ENCODE results near the gene GLIS1.
A peak's percentile ranks its signal among the peaks of the same experiment; 100 is the strongest.

The GLIS1 gene

GRCh38 chr1:53486395-53487026 lies 252.5 kb downstream of the GLIS1 start:
- Histone ChIP-seq H3K27ac (no peak overlapping the region), H3K4me3 (ENCODE audit: low read depth, low read length) (no peak overlapping the region), H3K27me3 (replicated peaks) (peaks cover 13% of the 10 kb centered on the region), H3K36me3 (replicated peaks) (no peaks in the 10 kb centered on the region)
- TF ChIP-seq, protein P1, sequence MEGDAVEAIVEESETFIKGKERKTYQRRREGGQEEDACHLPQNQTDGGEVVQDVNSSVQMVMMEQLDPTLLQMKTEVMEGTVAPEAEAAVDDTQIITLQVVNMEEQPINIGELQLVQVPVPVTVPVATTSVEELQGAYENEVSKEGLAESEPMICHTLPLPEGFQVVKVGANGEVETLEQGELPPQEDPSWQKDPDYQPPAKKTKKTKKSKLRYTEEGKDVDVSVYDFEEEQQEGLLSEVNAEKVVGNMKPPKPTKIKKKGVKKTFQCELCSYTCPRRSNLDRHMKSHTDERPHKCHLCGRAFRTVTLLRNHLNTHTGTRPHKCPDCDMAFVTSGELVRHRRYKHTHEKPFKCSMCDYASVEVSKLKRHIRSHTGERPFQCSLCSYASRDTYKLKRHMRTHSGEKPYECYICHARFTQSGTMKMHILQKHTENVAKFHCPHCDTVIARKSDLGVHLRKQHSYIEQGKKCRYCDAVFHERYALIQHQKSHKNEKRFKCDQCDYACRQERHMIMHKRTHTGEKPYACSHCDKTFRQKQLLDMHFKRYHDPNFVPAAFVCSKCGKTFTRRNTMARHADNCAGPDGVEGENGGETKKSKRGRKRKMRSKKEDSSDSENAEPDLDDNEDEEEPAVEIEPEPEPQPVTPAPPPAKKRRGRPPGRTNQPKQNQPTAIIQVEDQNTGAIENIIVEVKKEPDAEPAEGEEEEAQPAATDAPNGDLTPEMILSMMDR (IDR thresholded peaks at IDR 0.05; ENCODE audit: low read depth, low read length, missing control alignments) = no peak
- DNase-seq = no peak
- in situ Hi-C loops (cut with HindIII; ENCODE audit: low pct_ligation_motif_present, low sequenced_read_pairs) = loop anchor here (10.0 kb wide), 1 partner anchor 248 kb away; the partner anchor contains the start of gene GLIS1

DNA sequence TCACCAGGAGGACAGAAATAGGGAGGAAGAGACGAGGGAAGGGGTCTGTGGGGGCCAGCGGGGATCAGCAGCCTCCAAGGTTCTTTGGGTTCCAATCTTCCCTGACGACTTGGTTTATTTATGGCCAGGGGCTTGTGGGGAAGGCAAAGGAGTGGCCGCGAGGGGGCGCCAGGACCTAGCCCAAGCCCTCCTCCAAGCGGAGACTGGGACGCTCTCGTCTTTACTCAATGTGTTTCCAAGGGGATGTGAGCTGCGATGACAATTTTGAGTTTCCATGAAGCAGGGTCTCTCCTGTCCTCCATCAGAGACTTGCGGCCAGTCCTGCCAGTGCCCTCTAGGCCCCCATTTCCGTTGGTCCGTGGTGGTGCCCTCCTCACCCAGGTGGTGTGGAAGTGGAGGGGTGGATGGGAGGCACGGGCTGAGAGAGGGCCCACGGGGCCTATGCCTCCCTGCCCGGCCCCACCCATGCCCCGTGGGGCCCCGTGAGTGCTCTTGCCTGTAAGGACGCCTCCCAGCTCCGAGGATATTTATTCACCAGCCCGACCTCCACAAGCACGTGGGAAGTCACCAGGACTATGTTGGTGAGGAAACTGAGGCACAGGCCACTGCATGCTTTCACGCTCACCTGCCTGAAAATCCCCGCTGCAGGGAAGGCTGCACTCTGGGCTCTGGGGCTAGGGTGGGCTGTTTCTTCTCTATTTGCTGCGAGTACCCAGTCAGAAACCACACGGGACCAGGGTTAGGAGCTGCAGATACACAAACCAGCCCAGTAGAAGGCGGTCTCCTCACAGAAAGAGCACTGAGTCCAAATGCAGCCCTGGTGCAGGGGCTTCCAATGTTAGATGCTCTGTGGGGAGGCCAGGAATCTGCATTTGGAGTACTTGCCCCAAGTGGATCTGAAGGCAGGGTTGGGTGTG lies 253.2 kb downstream of the GLIS1 start:
- TF ChIP-seq, protein P1 (IDR thresholded peaks at IDR 0.05; ENCODE audit: low read depth, low read length, missing control alignments) = peak; percentile 94
- no peak overlapping the region for H3K27ac ChIP-seq
- peak; percentile 80 for DNase-seq
- in situ Hi-C loops (cut with HindIII; ENCODE audit: low pct_ligation_motif_present, low sequenced_read_pairs) = loop anchor here (10.0 kb wide), 1 partner anchor 249 kb away; the partner anchor contains the start of gene GLIS1
- H3K4me3 ChIP-seq (ENCODE audit: low read depth, low read length) = no peak overlapping the region
- H3K27me3 ChIP-seq (replicated peaks) = peaks cover 13% of the 10 kb centered on the region
- no peaks in the 10 kb centered on the region for H3K36me3 ChIP-seq (replicated peaks)

DNA sequence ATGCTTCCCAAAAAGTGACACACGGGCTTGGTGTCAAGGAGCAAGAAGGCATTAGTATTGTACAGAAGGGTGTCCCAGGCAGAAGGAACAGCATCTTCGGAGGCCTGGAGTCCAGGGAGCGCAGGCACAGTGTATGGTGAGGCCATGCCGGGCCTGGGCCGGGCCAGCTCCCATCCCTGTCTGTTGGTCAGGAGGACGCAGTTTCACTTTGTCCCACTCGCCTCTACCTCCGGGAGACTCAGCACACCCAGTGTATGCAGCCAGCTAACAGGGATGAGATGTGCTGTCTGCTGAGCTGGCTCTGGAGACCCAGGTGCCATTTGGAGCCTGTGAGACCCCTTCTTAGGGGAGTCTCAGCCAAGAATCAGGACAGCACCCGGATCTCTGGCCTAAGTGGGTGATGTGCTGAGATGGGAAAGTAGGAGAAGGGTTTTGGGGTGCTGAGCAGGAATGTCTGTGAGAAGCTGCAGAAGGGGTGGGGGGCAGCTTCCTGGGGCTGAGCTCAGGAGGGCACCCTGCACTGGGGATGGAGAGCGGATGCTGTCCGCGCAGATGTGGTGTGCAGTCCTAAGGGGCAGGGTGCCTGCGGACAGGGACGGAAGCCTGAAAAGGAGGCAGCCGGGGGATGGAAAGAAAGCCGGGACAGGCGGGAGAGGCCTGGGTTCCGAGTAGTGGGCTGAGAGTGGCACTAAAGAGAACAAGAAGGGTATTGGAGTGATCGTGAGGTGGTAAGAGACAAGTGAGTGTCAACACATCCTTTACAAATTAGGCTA lies 254.1 kb downstream of the GLIS1 start:
- Histone ChIP-seq H3K27ac (no peak overlapping the region), H3K36me3 (replicated peaks) (no peaks in the 10 kb centered on the region), H3K4me3 (ENCODE audit: low read depth, low read length) (no peak overlapping the region), H3K27me3 (replicated peaks) (peaks cover 17% of the 10 kb centered on the region)
- in situ Hi-C loops (cut with HindIII; ENCODE audit: low pct_ligation_motif_present, low sequenced_read_pairs) = loop anchor here (10.0 kb wide), 1 partner anchor 250 kb away; the partner anchor contains the start of gene GLIS1
- DNase-seq = no peak
- TF ChIP-seq, protein P1 (IDR thresholded peaks at IDR 0.05; ENCODE audit: low read depth, low read length, missing control alignments) = no peak

DNA sequence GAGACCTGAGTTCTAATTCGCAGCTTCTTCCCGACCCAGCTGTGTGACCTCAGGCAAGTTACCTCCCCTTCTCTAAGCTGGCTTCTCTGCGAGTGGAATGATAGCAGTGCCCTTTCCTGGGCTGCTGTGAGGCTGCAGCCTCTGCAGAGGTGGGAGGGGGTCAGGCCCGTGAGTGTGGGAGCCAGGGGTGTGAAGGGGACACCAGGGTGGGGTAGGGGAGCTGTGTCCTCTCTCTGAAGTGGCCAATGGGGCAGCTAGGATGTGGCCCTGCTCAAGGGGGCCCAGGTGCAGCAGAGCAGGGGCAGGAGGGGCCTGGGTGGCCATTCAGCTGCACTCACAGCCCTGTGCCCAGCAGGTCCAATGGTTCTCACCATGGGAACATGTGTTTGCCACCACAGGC lies 255.3 kb downstream of the GLIS1 start:
- no peak overlapping the region for H3K27ac ChIP-seq
- in situ Hi-C loops (cut with HindIII; ENCODE audit: low pct_ligation_motif_present, low sequenced_read_pairs) = loop anchor here (10.0 kb wide), 1 partner anchor 251 kb away; the partner anchor contains the start of gene GLIS1
- H3K27me3 ChIP-seq (replicated peaks) = peaks cover 19% of the 10 kb centered on the region
- no peak for DNase-seq
- no peak overlapping the region for H3K4me3 ChIP-seq (ENCODE audit: low read depth, low read length)
- TF ChIP-seq, protein P1 (IDR thresholded peaks at IDR 0.05; ENCODE audit: low read depth, low read length, missing control alignments) = no peak
- no peaks in the 10 kb centered on the region for H3K36me3 ChIP-seq (replicated peaks)

GRCh38 chr1:53483170-53483569 lies 255.8 kb downstream of the GLIS1 start:
- TF ChIP-seq, protein P1 (IDR thresholded peaks at IDR 0.05; ENCODE audit: low read depth, low read length, missing control alignments) = no peak
- Histone ChIP-seq H3K4me3 (ENCODE audit: low read depth, low read length) (no peak overlapping the region), H3K27ac (no peak overlapping the region), H3K36me3 (replicated peaks) (no peaks in the 10 kb centered on the region), H3K27me3 (replicated peaks) (peaks cover 19% of the 10 kb centered on the region)
- DNase-seq = no peak
- in situ Hi-C loops (cut with HindIII; ENCODE audit: low pct_ligation_motif_present, low sequenced_read_pairs) = loop anchor here (10.0 kb wide), 1 partner anchor 252 kb away; the partner anchor contains the start of gene GLIS1
